GM19438 (cell line): ENCODE results near the gene CACNA1C.

Source experiments
- ATAC-seq: cut with Tn5 transposase; IDR thresholded peaks from one replicate; pipeline ENCODE4 v1.9.1; 2021; ENCODE audit warnings: low read depth; ENCODE audit not compliant: unreplicated experiment

The CACNA1C gene

GRCh38 chr12:2422591-2422990, 369.8 kb downstream of the CACNA1C start:
- no peak for ATAC-seq

- no peak for ATAC-seq
Observed at GRCh38 chr12:2429032-2429431, 376.2 kb downstream of the CACNA1C start.

GRCh38 chr12:2431810-2432209, 379.0 kb downstream of the CACNA1C start:
- no peak for ATAC-seq

GRCh38 chr12:2432856-2433255, 380.1 kb downstream of the CACNA1C start:
- no peak for ATAC-seq

- no peak for ATAC-seq
Observed at GRCh38 chr12:2435511-2435910, 382.7 kb downstream of the CACNA1C start.

GRCh38 chr12:2439332-2440100, 386.7 kb downstream of the CACNA1C start:
- ATAC-seq: no peak

GRCh38 chr12:2443776-2444175, 391.0 kb downstream of the CACNA1C start:
- ATAC-seq: no peak

- ATAC-seq: no peak
Observed at GRCh38 chr12:2445968-2446367, 393.2 kb downstream of the CACNA1C start.

- ATAC-seq: no peak
Observed at GRCh38 chr12:2447861-2448260, 395.1 kb downstream of the CACNA1C start.

GRCh38 chr12:2449586-2449985, 396.8 kb downstream of the CACNA1C start:
- no peak for ATAC-seq

- no peak for ATAC-seq
Observed at GRCh38 chr12:2450553-2450952, 397.8 kb downstream of the CACNA1C start.

GRCh38 chr12:2451025-2451424, 398.2 kb downstream of the CACNA1C start:
- ATAC-seq: no peak

GRCh38 chr12:2451497-2451896, 398.7 kb downstream of the CACNA1C start:
- ATAC-seq: no peak

- ATAC-seq: no peak
Observed at GRCh38 chr12:2453076-2453760, 400.4 kb downstream of the CACNA1C start.

- no peak for ATAC-seq
Observed at GRCh38 chr12:2453761-2454090, 400.9 kb downstream of the CACNA1C start.

- ATAC-seq: no peak
Observed at GRCh38 chr12:2454601-2455177, 401.9 kb downstream of the CACNA1C start.

GRCh38 chr12:2455410-2455809, 402.6 kb downstream of the CACNA1C start:
- no peak for ATAC-seq

GRCh38 chr12:2456122-2456812, 403.5 kb downstream of the CACNA1C start:
- no peak for ATAC-seq

GRCh38 chr12:2456813-2457186, 404.0 kb downstream of the CACNA1C start:
- ATAC-seq: no peak

- no peak for ATAC-seq
Observed at GRCh38 chr12:2457215-2457932, 404.6 kb downstream of the CACNA1C start.

GRCh38 chr12:2457933-2458414, 405.2 kb downstream of the CACNA1C start:
- ATAC-seq: no peak
